ENCODE results near the gene HOMER3. TPM values are rescaled to one million over a fixed set of nuclear protein-coding genes. Genes with fewer than 3 reads are reported as not detected.
A peak's percentile ranks its signal among the peaks of the same experiment; 100 is the strongest.

HOMER3 gene
- total and polyA plus RNA-seq, 2 experiments from 2014 or later, result 64.6 to 107 TPM

DNA sequence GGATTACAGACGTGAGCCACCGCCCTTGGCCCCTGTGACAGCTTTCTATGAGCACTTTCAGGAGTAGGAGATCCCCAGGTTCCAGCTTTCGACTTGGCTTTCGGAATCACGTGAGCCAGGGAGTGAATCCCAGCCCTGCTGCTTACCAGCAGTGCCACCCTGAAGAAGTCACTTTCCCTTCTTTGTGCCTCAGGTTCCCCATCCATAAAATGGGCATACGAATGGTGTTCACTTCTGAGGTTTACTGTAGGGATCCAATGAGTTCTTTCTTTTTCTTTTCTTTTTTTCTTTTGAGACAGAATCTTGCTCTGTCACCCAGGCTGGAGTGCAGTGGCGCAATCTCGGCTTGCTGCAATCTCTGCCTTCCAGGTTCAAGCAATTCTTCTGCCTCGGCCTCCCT, 4.3 kb upstream of the HOMER3 start:
- no peak overlapping the region for H3K9ac ChIP-seq
- H3K27ac ChIP-seq, result no peak overlapping the region
- 90 to 92% methylated on average over 9 of the region's 9 CpGs for WGBS, 2 experiments (ENCODE audit: low coverage in 1 of 2, low lambda C conversion rate in 2 of 2, missing lambda C conversion rate in 2 of 2)
- no peaks in the 10 kb centered on the region for H4K20me1 ChIP-seq (ENCODE audit: insufficient read depth)
- 0 out of 2 replicates have a peak, but pooled peaks cover 3% of the 10 kb centered on the region for H3K4me1 ChIP-seq (ENCODE audit: insufficient read depth)
- no peaks in the 10 kb centered on the region for H3K36me3 ChIP-seq (ENCODE audit: low read depth)
- H2AFZ ChIP-seq, result no peak overlapping the region
- in situ Hi-C loops (cut with MboI), result no loop called here
- no peak overlapping the region for H3K4me2 ChIP-seq (ENCODE audit: unreplicated experiment)
- H3K79me2 ChIP-seq (ENCODE audit: insufficient read depth), result peaks cover 9% of the 10 kb centered on the region
- TF ChIP-seq EZH2 (IDR thresholded peaks at IDR 0.05; ENCODE audit: insufficient read depth, poor library complexity, severe bottlenecking), result no peak
- TF ChIP-seq EZH2phosphoT487 (IDR thresholded peaks at IDR 0.05; ENCODE audit: insufficient read depth, low read depth), result no peak
- H3F3A ChIP-seq (ENCODE audit: insufficient read depth), result no peaks in the 10 kb centered on the region
- H3K9me3 ChIP-seq (ENCODE audit: low read depth), result no peaks in the 10 kb centered on the region
- H3K9me2 ChIP-seq (ENCODE audit: insufficient read depth), result no peaks in the 10 kb centered on the region
- H3K27me3 ChIP-seq (replicated peaks; ENCODE audit: insufficient read depth), result no peaks in the 10 kb centered on the region
- DNase-seq, result no peak
- H3K4me3 ChIP-seq, result no peak overlapping the region

DNA sequence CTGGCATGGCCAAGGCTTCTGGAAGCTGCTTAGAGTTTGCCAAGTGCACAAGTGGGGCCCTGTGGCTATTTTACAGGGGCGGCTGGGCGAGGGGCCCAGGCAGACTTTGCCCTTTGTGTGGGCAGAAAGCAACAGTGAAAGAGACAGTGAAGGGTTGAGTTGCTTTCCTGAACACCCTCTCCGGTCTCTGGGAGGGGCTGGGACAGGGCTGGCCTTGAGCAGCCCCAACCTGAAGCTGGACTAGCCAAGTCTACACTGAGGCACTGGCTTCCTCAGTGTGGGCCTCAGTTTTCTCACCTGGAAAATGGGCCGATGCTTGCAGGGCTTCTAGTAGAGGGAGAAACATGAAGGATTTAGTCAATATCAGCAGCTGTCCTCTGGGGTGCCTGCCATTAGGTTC, 2.4 kb upstream of the HOMER3 start:
- Histone ChIP-seq H3K27ac (no peak overlapping the region), H3K79me2 (ENCODE audit: insufficient read depth) (peaks cover 27% of the 10 kb centered on the region), H2AFZ (no peak overlapping the region), H3K4me1 (ENCODE audit: insufficient read depth) (peaks cover 9% of the 10 kb centered on the region; the same call in 1 of the 2 replicates), H3K4me2 (ENCODE audit: unreplicated experiment) (no peak overlapping the region), H3K9me3 (ENCODE audit: low read depth) (no peaks in the 10 kb centered on the region), H3F3A (ENCODE audit: insufficient read depth) (no peaks in the 10 kb centered on the region), H3K4me3 (no peak overlapping the region), H3K9ac (no peak overlapping the region), H3K27me3 (replicated peaks; ENCODE audit: insufficient read depth) (no peaks in the 10 kb centered on the region), H4K20me1 (ENCODE audit: insufficient read depth) (no peaks in the 10 kb centered on the region), H3K36me3 (ENCODE audit: low read depth) (no peaks in the 10 kb centered on the region), H3K9me2 (ENCODE audit: insufficient read depth) (no peaks in the 10 kb centered on the region)
- WGBS, 2 experiments (ENCODE audit: low coverage in 1 of 2, low lambda C conversion rate in 2 of 2, missing lambda C conversion rate in 2 of 2), result 94 to 96% methylated on average over 4 of the region's 4 CpGs
- TF ChIP-seq EZH2 (IDR thresholded peaks at IDR 0.05; ENCODE audit: insufficient read depth, poor library complexity, severe bottlenecking), result no peak
- TF ChIP-seq EZH2phosphoT487 (IDR thresholded peaks at IDR 0.05; ENCODE audit: insufficient read depth, low read depth), result no peak
- in situ Hi-C loops (cut with MboI), result no loop called here
- DNase-seq, result no peak

- no peaks in the 10 kb centered on the region for H3K9me3 ChIP-seq (ENCODE audit: low read depth)
- DNase-seq, result no peak
- no peaks in the 10 kb centered on the region for H3K27me3 ChIP-seq (replicated peaks; ENCODE audit: insufficient read depth)
- in situ Hi-C loops (cut with MboI), result no loop called here
- H3K9me2 ChIP-seq (ENCODE audit: insufficient read depth), result no peaks in the 10 kb centered on the region
- no peak overlapping the region for H3K9ac ChIP-seq
- 96 to 99% methylated on average over 6 of the region's 6 CpGs for WGBS, 2 experiments (ENCODE audit: low coverage in 1 of 2, low lambda C conversion rate in 2 of 2, missing lambda C conversion rate in 2 of 2)
- H2AFZ ChIP-seq, result no peak overlapping the region
- H3K27ac ChIP-seq, result no peak overlapping the region
- no peaks in the 10 kb centered on the region for H3F3A ChIP-seq (ENCODE audit: insufficient read depth)
- H3K4me1 ChIP-seq (ENCODE audit: insufficient read depth), result peaks cover 9% of the 10 kb centered on the region; the same call in 1 of the 2 replicates
- no peak overlapping the region for H3K4me3 ChIP-seq
- TF ChIP-seq EZH2phosphoT487 (IDR thresholded peaks at IDR 0.05; ENCODE audit: insufficient read depth, low read depth), result no peak
- no peak for TF ChIP-seq EZH2 (IDR thresholded peaks at IDR 0.05; ENCODE audit: insufficient read depth, poor library complexity, severe bottlenecking)
- H3K4me2 ChIP-seq (ENCODE audit: unreplicated experiment), result no peak overlapping the region
- 0 out of 2 replicates have a peak, but pooled peaks cover 3% of the 10 kb centered on the region for H3K36me3 ChIP-seq (ENCODE audit: low read depth)
- no peaks in the 10 kb centered on the region for H4K20me1 ChIP-seq (ENCODE audit: insufficient read depth)
- peaks cover 27% of the 10 kb centered on the region for H3K79me2 ChIP-seq (ENCODE audit: insufficient read depth)
Observed at GRCh38 chr19:18942692-18943091, 1.7 kb upstream of the HOMER3 start.

DNA sequence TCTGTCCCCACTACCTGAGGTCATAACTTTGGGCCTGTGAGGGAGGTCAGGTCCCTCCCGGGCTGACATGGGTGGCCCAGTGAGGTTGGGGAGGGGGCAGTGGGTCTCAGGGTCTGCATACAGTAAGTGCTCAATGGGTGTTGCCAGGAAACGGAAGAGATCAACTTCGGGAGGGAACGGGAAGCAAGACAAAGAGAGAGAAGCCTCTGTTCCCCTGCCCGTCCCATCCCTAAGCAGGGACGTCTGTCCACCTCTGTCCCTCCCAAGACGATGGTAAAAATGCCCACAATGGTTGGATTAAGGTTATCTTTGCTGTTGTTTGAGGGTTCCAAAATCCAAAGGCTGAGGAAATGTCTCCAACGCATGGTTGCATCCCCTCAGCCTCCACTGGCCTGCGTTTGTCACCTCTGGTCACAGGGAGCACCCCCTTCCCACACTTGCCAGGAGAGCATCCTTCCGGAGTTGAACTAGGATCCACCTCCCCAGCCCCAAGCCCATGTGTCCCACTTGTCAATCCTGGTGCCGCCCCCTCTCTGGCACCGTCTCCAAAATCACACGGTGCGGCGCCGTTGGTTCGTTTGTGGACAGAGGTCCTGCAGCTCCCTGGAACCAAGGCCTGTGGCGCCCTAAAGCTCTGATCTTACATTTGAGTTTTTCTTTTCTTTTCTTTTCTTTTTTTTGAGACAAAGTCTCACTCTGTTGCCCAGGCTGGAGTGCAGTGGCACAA, 774 bp upstream of the HOMER3 start:
- no peak for TF ChIP-seq EZH2 (IDR thresholded peaks at IDR 0.05; ENCODE audit: insufficient read depth, poor library complexity, severe bottlenecking)
- no peak for TF ChIP-seq EZH2phosphoT487 (IDR thresholded peaks at IDR 0.05; ENCODE audit: insufficient read depth, low read depth)
- Histone ChIP-seq H4K20me1 (ENCODE audit: insufficient read depth) (no peaks in the 10 kb centered on the region), H3K79me2 (ENCODE audit: insufficient read depth) (peaks cover 29% of the 10 kb centered on the region), H2AFZ (peak overlapping the region; percentile 71; the same call in 1 of the 2 replicates), H3K27me3 (replicated peaks; ENCODE audit: insufficient read depth) (no peaks in the 10 kb centered on the region), H3K4me2 (ENCODE audit: unreplicated experiment) (peak overlapping the region; percentile 67), H3F3A (ENCODE audit: insufficient read depth) (no peaks in the 10 kb centered on the region), H3K4me1 (ENCODE audit: insufficient read depth) (peaks cover 9% of the 10 kb centered on the region; the same call in 1 of the 2 replicates), H3K9ac (0 out of 2 replicates have a peak overlapping the region, but pooled peaks have one; percentile 39), H3K27ac (no peak overlapping the region), H3K4me3 (peak overlapping the region; percentile 56; the same call in 1 of the 2 replicates), H3K36me3 (ENCODE audit: low read depth) (0 out of 2 replicates have a peak, but pooled peaks cover 6% of the 10 kb centered on the region), H3K9me3 (ENCODE audit: low read depth) (no peaks in the 10 kb centered on the region), H3K9me2 (ENCODE audit: insufficient read depth) (no peaks in the 10 kb centered on the region)
- 75 to 76% methylated on average over 17 to 18 of the region's 18 CpGs for WGBS, 2 experiments (ENCODE audit: low coverage in 1 of 2, low lambda C conversion rate in 2 of 2, missing lambda C conversion rate in 2 of 2)
- no peak for DNase-seq
- in situ Hi-C loops (cut with MboI), result no loop called here
